ENCODE results near the gene PDLIM1. TPM values are rescaled to one million over a fixed set of nuclear protein-coding genes. Genes with fewer than 3 reads are reported as not detected.
"Not testable (repeated sequence)": the region's sequence is repeated elsewhere in the genome, so short reads cannot be mapped to it uniquely, and the experiment has no call there.

PDLIM1 gene
- total and polyA plus RNA-seq, 3 donors from 2014 or later: 14.9 to 64.3 (median 23.5) TPM

- Histone ChIP-seq H3K9me3 (no peaks in the 10 kb centered on the region), H3K36me3 (ENCODE audit: low read depth, missing control alignments) (no peaks in the 10 kb centered on the region), H3K4me3 (no peak overlapping the region), H3K27ac (no peak overlapping the region), H3K27me3 (no peaks in the 10 kb centered on the region), H3K4me1 (no peaks in the 10 kb centered on the region)
- DNase-seq: no peak
- WGBS, 2 donors: 63 to 68% methylated on average over 8 of the region's 8 CpGs
- TF ChIP-seq POLR2A (IDR thresholded peaks at IDR 0.05) (no peak), CTCF (IDR thresholded peaks at IDR 0.05) (peak in 1 of 3 experiments; percentile 8)
- intact Hi-C loops (cut with DNase I; ENCODE audit: low total_unique reads): no loop called here
Observed at GRCh38 chr10:95208702-95209391, 82.0 kb downstream of the PDLIM1 start.

GRCh38 chr10:95202865-95203264 is 87.9 kb downstream of the PDLIM1 start:
- DNase-seq; H3K9me3 ChIP-seq; H3K36me3 ChIP-seq (ENCODE audit: low read depth, missing control alignments); intact Hi-C loops (cut with DNase I; ENCODE audit: low total_unique reads); H3K27ac ChIP-seq; H3K27me3 ChIP-seq; H3K4me3 ChIP-seq; H3K4me1 ChIP-seq: not testable (repeated sequence)
- 85 to 89% methylated on average over 5 of the region's 5 CpGs for WGBS, 2 donors

- Histone ChIP-seq H3K27me3 (no peaks in the 10 kb centered on the region), H3K4me3 (no peak overlapping the region), H3K27ac (no peak overlapping the region), H3K36me3 (ENCODE audit: low read depth, missing control alignments) (no peaks in the 10 kb centered on the region), H3K4me1 (no peaks in the 10 kb centered on the region), H3K9me3 (no peaks in the 10 kb centered on the region)
- no peak for DNase-seq
- TF ChIP-seq POLR2A (IDR thresholded peaks at IDR 0.05) (no peak), CTCF (IDR thresholded peaks at IDR 0.05) (no peak)
- WGBS, 2 donors: 81 to 96% methylated on average over 3 to 4 of the region's 4 CpGs
- intact Hi-C loops (cut with DNase I; ENCODE audit: low total_unique reads): no loop called here
Observed at GRCh38 chr10:95201736-95202135, 89.1 kb downstream of the PDLIM1 start.

GRCh38 chr10:95196046-95196445 is 94.8 kb downstream of the PDLIM1 start:
- WGBS, 2 donors: 62 to 75% methylated on average over 3 of the region's 3 CpGs
- no peak overlapping the region for H3K4me3 ChIP-seq
- H3K4me1 ChIP-seq: no peaks in the 10 kb centered on the region
- DNase-seq: no peak
- H3K27ac ChIP-seq: no peak overlapping the region
- TF ChIP-seq POLR2A (IDR thresholded peaks at IDR 0.05): no peak
- TF ChIP-seq CTCF (IDR thresholded peaks at IDR 0.05): no peak
- intact Hi-C loops (cut with DNase I; ENCODE audit: low total_unique reads): no loop called here
- H3K9me3 ChIP-seq: no peaks in the 10 kb centered on the region
- no peaks in the 10 kb centered on the region for H3K27me3 ChIP-seq
- no peaks in the 10 kb centered on the region for H3K36me3 ChIP-seq (ENCODE audit: low read depth, missing control alignments)

- WGBS, 2 donors: 89 to 95% methylated on average over 1 of the region's 1 CpG
- Histone ChIP-seq H3K27ac (no peak within 1 kb of the TSS), H3K36me3 (ENCODE audit: low read depth, missing control alignments) (no peaks in the 10 kb centered on the region), H3K27me3 (no peaks in the 10 kb centered on the region), H3K4me3 (no peak within 1 kb of the TSS), H3K4me1 (no peaks in the 10 kb centered on the region), H3K9me3 (no peaks in the 10 kb centered on the region)
- TF ChIP-seq POLR2A (IDR thresholded peaks at IDR 0.05) (no peak), CTCF (IDR thresholded peaks at IDR 0.05) (no peak)
- intact Hi-C loops (cut with DNase I; ENCODE audit: low total_unique reads): no loop called here
- no peak for DNase-seq
Observed at GRCh38 chr10:95193944-95194343, 96.9 kb downstream of the PDLIM1 start, which contains the start of gene ACSM6. Gene ACSM6, plus strand, starts transcription at chr10:95194238. Its CDS starts 248 bp downstream, at chr10:95194486.
